Neural progenitor cell (in vitro differentiated cells): ENCODE data around the gene P4HTM.

Source experiments
- CTCF ChIP-seq: fragments of 200-600 bp; sonication (generic); IDR thresholded peaks from 2 replicates; pipeline ENCODE4 v1.5.1; 2017; ENCODE audit warnings: antibody characterized with exemption, mild to moderate bottlenecking
- EZH2 ChIP-seq: fragments of 200-600 bp; sonication (generic); IDR thresholded peaks from 2 replicates; pipeline ENCODE4 v1.6.1; 2017; ENCODE audit warnings: antibody characterized with exemption, mild to moderate bottlenecking, moderate library complexity
- EZH2phosphoT487 ChIP-seq: fragments of 200-600 bp; sonication (generic); IDR thresholded peaks from 2 replicates; pipeline ENCODE4 v1.6.1; 2017; ENCODE audit warnings: antibody characterized with exemption

GRCh38 chr3:48963591-48963990 is 26.4 kb upstream of the P4HTM start:
- TF ChIP-seq CTCF (no peak), EZH2phosphoT487 (no peak), EZH2 (no peak)
